Left cardiac atrium (tissue), 4 donors: ENCODE measurements around the gene OR2A12. TPM values are rescaled to one million over a fixed set of nuclear protein-coding genes. Genes with fewer than 3 reads are reported as not detected.
"Not testable (repeated sequence)": the region's sequence is repeated elsewhere in the genome, so short reads cannot be mapped to it uniquely, and the experiment has no call there.

Source experiments
- ATAC-seq, 2 donors: fragments of 200-7000 bp; cut with Tn5 transposase; one replicate each; pipeline ENCODE4 v1.9.1; 2020; ENCODE audit warnings: mild to moderate bottlenecking in 2 of 2, moderate library complexity in 2 of 2
- DNase-seq: peaks from one replicate; pipeline ENCODE4 v3.0.0-alpha.2; 2020
- intact Hi-C, 2 donors: fragments of 100-400 bp; cut with DNase I; formaldehyde crosslinking; loops; one replicate each; pipeline versions ENCODE4 v1.14.1 to v1.15.1; 2022 to 2023
- long read RNA-seq: library from polyadenylated mRNA; unstranded; transcript quantifications from one replicate; pipeline ENCODE4 v2.0.0, GENCODE V29; 2021
- total RNA-seq, 2 donors: library from RNA; stranded (reverse); fragmentation: NEBNext Ultra II Directional; extraction: Animal tissue kit (Norgen Biotek cat#: 25700); gene quantifications; one replicate each; pipeline ENCODE4 v1.2.1, GENCODE V29; 2021
- donor health status: DM: no; HTN: yes; CAD: no.
- donor health status: DM: no; HTN: yes; CAD: no; lungs with severe emphysema.
- donor health status: DM: yes; HTN: yes; CAD: no.
- donor health status: Dilated cardiomyopathy.

The OR2A12 gene
- not detected for total RNA-seq
- long read RNA-seq: 0 reads

- DNase-seq (no peak), ATAC-seq (no peak)
- intact Hi-C loops: no loop called here
These were observed at the start of gene OR2A12 for GRCh38 chr7:144085978-144086377. OR2A12 (plus strand) TSS chr7:144086278; CDS start chr7:144095108, 8,830 bp downstream.

GRCh38 chr7:144036302-144036885, 49.7 kb upstream of the OR2A12 start:
- DNase-seq: no peak
- intact Hi-C loops: no loop called here
- no peak for ATAC-seq

DNA sequence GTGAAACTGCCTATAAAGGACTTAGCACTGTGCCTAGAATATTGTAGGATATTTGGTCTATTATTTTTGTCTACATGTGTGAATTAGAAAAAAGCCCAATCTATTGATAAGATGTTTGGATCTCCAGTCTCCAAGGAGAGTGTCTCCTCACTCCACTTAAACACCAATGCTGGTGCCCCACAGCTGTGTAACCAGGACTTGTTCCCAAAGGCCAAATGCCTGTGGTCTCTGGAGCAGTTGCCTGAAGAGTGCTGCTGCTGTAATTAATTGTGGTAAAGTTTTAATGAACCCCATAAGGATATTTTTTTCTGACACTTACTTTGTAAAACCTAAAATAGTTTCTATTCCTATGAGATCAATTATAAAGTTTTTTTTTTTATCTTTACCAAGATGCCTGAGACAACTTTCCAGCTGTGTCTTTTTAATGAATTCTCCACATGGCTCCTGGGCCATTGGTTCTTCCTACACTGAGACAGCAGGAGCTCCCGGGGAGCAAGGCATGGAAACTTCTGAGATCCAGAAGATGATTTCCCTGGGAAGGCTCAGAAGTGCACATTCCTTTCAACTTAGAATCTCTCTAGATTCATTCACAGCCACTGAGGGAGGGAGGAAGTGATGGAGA, 48.6 kb upstream of the OR2A12 start:
- intact Hi-C loops: no loop called here
- peak in 1 of 2 donors; percentile 86 for ATAC-seq
- no peak for DNase-seq

- intact Hi-C loops: no loop called here
- no peak for DNase-seq
These were observed 47.2 kb upstream of the OR2A12 start for GRCh38 chr7:144038887-144039286.

GRCh38 chr7:144048648-144049047, 37.4 kb upstream of the OR2A12 start, which contains the start of gene OR2A5:
OR2A5 (plus strand) TSS chr7:144048948; CDS start chr7:144050402, 1,454 bp downstream.
- intact Hi-C loops: no loop called here
- no peak for DNase-seq
- ATAC-seq: no peak

More at GRCh38 chr7:144038887-144039286, 47.2 kb upstream of the OR2A12 start:
- no peak for ATAC-seq

- ATAC-seq: no peak
- DNase-seq: no peak
- intact Hi-C loops: no loop called here
These were observed 36.6 kb upstream of the OR2A12 start for GRCh38 chr7:144049491-144049890.

DNA sequence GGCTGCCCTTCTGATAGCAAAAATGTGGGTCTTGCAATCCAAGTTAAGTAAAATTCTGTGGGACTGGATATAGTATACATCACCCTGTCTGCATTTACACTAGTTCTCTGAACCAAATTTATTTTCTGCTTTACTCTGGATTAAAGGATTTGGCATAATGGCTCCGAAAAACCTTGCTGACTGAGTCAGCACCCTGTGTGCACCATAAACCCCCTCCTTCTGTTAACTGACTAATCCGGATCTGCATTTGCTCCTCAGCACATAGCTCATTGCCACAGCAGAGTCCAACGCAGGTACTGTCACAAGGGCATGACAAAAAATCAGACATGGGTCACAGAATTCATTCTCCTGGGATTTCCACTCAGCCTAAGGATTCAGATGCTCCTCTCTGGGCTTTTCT, 36.0 kb upstream of the OR2A12 start:
- no peak for ATAC-seq
- intact Hi-C loops: no loop called here
- DNase-seq: no peak

GRCh38 chr7:144050884-144051283, 35.2 kb upstream of the OR2A12 start:
- intact Hi-C loops, DNase-seq, ATAC-seq: not testable (repeated sequence)

- no peak for ATAC-seq
- intact Hi-C loops: no loop called here
- DNase-seq: no peak
These were observed 28.1 kb upstream of the OR2A12 start for GRCh38 chr7:144057954-144058353.

DNA sequence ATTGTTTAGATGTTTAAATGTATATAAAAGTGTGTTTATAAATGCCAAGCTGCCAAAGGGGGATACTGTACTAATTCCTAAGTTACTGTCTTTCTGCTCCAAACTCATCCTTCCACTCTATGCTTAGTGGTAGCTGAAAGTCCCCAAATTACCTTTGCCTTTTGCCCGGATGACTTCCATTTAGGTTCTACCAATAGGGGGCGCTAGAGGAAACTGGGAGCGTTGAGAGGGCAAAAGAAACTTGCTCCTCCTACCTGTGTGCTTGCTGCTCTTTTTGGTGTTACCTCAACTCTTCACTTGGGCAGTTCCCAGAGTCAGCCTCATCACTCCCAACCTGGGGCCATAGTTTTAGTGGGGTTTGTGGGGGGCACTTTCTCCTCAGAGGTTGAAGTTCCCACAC, 22.4 kb upstream of the OR2A12 start:
- intact Hi-C loops: no loop called here
- no peak for DNase-seq
- ATAC-seq: no peak

DNA sequence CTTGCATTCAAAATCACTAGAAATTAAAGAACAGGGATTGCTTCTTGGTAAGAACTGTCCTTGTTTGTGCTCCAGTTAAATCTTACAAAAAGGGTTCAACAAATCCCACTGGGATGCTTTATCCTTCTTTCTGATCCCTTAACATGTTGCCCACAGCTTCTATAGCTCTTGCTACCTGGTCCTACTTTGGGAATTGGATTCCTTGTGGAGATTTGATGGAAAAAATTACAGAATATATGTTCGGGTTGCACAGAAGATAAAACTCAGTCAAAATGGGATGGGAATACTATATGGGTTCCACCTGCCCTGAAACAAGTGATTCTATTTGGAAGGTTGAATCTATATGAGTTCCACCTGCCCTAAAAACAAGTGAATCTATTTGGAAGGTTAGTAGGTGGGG, 16.6 kb upstream of the OR2A12 start, which contains the start of gene OR2A25:
Gene OR2A25, plus strand, starts transcription at position 301 of the 400 bp plus-strand sequence. CDS start 4,409 bp downstream, outside the sequence.
- ATAC-seq (no peak), DNase-seq (no peak)
- intact Hi-C loops: no loop called here

DNA sequence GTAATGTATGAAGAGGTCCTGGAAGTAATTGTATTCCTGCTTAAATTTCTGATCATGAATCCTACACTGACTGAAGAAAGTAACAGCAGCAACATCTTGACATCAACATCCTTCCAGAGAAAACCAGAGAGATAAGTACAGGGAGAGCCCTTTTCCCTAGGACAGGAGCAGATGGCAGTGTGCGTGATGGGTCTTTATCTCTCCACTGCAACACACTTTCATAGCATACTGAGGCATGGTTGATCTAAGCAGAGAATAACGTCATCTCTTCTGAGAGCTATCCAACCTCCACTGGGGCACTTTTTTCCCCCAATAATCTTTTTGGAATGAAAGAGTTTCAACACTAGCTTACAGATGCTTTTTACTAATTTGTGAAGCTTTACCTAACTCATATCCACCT, 16.1 kb upstream of the OR2A12 start:
- no peak for ATAC-seq
- intact Hi-C loops: no loop called here
- DNase-seq: no peak

DNA sequence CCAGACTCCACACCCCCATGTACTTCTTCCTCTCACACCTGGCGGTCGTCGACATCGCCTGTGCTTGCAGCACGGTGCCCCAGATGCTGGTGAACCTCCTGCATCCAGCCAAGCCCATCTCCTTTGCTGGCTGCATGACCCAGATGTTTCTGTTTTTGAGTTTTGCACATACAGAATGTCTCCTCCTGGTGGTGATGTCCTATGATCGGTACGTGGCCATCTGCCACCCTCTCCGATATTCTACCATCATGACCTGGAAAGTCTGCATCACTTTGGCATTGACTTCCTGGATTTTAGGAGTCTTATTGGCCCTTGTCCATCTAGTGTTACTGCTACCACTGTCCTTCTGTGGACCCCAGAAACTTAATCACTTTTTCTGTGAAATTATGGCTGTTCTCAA, 11.7 kb upstream of the OR2A12 start:
- ATAC-seq (no peak), DNase-seq (no peak)
- intact Hi-C loops: no loop called here

DNA sequence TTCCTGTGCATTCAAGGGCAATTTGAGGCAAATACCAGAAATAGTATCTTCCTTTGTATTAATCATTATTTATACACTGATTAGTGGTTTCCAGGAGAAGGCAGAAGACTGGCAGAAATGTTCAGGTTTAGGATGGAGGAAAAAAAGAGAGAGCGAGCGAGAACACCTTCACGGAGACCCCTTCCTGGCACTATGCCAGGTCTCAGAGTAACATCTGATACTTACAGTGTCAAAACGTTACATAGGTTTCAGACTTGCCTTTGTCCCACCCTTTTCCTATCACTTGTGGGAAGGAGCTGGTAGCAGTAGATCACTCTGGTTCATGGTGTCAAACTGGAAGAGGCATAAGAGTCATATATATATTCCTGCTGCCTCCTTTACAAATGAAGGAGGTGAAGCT, 652 bp downstream of the OR2A12 start:
- intact Hi-C loops: no loop called here
- DNase-seq: no peak
- ATAC-seq: no peak

DNA sequence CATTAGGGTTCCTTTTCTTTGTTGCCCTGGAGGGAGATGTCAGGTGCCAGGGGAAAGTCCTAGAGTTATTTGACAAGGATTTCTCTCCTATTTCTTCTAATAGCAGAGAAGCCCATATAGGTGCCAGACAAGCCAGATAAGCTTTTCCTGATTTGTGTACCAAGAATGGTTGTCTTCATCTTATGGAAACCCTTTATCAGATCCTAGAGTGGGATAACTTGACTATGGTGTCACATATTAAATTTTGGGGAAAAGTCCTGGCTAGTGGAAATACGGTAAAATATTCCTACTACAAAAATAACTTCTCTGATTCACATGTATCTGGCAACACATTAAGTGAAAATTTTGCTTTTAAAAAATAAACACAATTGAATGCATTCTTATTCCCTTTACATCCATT, 1.2 kb downstream of the OR2A12 start:
- intact Hi-C loops: no loop called here
- DNase-seq: no peak

DNA sequence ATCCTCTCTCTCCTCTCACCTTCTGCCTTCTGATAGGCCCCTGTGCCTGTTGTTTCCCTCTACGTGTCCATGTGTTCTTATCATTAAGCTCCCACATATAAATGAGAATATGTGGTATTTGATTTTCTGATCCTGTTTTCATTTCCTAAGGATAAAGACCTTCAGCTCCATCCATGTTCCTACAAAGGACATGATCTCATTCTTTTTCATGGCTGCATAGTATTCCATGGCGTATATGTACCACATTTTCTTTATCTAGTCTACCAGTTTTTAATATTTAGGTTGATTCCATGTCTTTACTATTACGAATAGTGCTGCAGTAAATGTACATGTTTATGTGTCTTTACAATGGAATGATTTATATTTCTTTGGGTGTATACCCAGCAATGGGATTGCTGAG, 4.6 kb downstream of the OR2A12 start:
- ATAC-seq (no peak), DNase-seq (no peak)
- intact Hi-C loops: no loop called here

More for the DNA sequence above, 1.2 kb downstream of the OR2A12 start:
- no peak for ATAC-seq

GRCh38 chr7:144098776-144099175, 12.7 kb downstream of the OR2A12 start:
- intact Hi-C loops: no loop called here
- DNase-seq: no peak
- ATAC-seq: no peak

GRCh38 chr7:144100607-144101006, 14.5 kb downstream of the OR2A12 start:
- intact Hi-C loops: no loop called here
- DNase-seq (no peak), ATAC-seq (no peak)

- DNase-seq (no peak), ATAC-seq (no peak)
- intact Hi-C loops: no loop called here
These were observed 16.0 kb downstream of the OR2A12 start for GRCh38 chr7:144102041-144102440.

DNA sequence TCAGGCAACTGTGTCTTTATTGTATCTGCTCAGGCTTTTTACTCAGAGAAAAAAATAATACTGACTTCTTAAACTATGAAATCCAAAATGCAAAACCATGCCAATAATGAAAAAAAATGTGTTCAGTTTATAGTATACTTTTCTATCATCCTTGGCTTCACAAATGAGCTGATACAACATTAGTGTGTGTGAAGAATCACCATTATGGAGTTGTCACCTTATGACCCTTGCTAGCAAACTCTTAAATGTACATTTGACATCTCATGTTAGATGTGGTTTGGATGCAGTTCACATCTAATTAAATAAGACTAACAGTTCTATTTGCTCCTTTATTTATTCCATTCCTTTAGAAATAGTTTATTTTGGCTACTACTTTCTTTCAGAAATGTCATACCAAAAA, 19.1 kb downstream of the OR2A12 start:
- ATAC-seq (no peak), DNase-seq (no peak)
- intact Hi-C loops: no loop called here

- intact Hi-C loops: no loop called here
These were observed 23.2 kb downstream of the OR2A12 start, which contains the start of gene OR2A2 for GRCh38 chr7:144109283-144109682. OR2A2 (plus strand) TSS chr7:144109583; CDS start chr7:144109583, 0 bp downstream.

More at GRCh38 chr7:144109283-144109682, 23.2 kb downstream of the OR2A12 start, which contains the start of gene OR2A2:
- DNase-seq: no peak
- ATAC-seq: no peak
